GM19438 (cell line): ENCODE data around the gene NLK.
"Not testable (repeated sequence)": the region's sequence is repeated elsewhere in the genome, so short reads cannot be mapped to it uniquely, and the experiment has no call there.

ENCODE experiments used
- ATAC-seq: cut with Tn5 transposase; IDR thresholded peaks from one replicate; pipeline ENCODE4 v1.9.1; 2021; ENCODE audit warnings: low read depth; ENCODE audit not compliant: unreplicated experiment

NLK gene

DNA sequence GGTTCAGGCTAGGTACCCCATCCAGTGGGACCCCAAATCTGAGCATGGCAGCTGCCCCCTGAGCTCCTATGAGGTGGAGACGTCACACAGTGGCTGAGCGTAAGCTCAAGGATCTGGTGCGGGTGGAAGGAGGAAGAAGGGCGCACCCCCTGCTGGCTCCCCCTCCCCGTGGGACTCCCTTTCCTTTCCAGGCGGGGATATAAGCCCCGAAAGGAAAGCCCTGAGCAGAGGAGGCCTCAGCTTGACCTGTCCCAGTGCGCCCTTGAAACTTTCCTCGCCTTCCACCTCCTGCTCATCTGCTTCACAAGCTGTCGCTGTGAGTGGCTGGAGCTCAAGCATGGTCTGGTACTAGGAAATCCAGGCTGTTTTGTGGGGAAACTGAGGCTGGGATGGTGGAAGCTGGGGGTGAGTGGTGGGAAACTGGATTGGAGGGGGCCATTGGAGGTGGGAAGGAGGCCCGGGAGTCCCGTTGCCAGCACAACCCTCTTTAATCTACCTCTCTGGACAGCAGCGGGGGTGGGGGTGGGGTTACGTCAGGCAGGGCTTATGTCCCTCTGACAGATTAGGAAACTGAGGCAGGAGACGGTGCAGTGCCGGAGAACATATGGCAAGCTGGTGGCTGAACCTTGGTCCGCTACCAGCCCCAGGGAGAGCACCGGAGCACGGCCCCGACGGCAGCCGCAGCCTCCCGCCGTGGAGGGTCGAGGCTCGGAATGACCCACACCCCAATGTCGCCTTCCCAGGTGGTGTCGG is 184.3 kb downstream of the NLK start:
- no peak for ATAC-seq

DNA sequence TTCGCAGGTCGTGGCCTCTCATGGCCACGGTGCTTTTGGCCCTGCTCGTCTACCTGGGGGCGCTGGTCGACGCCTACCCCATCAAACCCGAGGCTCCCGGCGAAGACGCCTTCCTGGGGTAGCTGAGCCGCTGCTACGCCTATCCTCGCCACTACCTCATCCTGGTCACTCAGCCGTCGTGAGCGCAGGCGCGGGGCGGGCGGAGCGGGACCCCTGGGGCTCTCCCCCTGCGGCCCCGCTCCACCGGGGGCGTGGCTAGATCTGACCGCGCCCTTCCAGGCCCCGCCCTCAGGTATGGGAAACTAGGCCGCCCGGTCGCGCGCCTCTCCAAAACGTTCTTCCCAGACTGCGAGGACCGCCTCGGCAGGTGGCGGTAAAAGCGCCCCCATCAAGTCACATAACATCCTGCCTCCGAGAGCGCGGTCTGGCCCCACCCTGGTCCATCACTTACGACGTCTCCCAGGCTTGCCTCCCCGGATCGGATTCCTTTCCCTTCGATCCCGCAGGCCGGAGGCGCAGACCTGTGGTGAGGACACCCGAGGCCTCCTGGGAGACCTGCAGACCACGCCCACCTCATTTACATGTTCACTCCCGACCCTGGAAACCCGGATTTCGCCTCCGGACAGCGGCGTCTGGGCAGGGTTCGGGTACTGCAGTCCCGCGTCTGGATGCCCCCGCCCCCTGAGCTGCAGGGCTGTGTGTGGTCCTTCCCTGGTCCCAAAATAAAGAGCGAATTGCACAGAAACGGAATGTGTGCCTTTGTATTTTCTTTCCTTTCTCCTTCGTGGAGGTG is 185.0 kb downstream of the NLK start:
- no peak for ATAC-seq

DNA sequence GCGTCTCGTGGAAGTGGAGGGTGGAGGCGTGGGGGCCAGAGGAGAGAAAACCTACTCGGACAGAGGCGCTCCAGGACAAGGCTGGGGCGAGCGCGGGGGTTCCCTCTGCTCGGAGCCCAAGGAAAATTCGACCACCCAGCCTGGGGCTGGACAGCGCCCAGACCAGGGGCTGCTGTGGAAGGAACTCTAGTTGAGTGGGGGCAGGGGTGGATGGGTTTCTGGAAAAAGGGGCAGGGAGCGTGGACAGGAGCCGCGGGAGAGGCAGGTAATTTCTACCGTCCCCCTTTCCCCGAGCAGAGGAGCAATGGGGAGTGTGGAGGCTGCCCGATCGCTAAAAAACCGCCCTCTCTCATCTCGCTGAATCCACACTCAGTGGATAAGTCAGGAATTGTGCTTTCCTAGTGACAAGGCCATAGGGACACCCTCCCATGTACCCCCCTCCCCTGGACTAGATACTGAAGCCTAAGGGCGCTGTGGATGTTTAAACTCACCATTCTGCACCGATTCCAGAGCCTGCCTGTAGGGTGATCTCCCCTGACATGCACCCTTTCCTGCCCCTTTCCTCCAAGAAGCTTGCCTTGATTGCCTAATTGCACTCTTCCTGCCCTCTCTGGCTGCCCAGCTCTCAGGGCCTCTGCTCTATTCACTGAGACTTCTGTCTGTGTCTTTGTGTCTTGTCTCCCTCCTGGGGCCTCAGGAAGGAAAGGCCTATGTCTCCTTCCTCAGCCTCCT is 185.8 kb downstream of the NLK start:
- no peak for ATAC-seq

DNA sequence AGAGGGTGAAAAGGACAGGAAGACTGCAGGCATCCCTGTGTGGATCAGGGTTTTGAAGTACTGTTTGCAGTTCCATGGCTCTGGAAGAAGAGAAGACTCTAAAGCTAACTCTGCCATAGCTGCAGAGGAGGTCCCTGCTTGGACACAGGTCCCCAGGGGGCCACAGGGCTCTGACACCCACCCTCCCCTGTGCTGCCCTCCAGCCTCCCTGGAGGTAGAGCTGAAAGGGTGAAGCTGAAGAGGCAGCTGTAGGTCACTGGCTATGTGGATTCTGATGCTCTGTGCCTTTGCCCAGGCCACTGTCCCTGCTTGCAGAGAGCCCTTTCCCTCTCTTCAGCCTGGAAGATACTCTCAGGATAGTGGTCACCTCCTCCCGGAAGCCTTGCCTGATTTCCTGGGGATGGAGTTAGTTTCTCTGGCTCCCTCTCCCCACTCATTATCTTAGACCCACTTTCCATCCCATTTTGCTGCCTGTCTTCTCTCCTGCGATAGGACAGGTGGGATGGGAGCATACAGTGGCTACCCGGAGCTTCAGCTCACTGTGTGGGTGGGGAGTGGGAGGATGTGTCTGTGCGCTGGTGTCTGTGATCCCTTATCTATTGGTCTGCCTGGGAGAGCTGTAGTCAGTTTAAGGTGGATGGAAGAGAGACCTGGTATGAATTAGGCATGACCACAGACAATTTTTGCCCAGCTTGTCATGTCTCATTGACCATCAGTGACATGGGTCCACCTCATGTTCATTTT is 186.7 kb downstream of the NLK start:
- no peak for ATAC-seq

DNA sequence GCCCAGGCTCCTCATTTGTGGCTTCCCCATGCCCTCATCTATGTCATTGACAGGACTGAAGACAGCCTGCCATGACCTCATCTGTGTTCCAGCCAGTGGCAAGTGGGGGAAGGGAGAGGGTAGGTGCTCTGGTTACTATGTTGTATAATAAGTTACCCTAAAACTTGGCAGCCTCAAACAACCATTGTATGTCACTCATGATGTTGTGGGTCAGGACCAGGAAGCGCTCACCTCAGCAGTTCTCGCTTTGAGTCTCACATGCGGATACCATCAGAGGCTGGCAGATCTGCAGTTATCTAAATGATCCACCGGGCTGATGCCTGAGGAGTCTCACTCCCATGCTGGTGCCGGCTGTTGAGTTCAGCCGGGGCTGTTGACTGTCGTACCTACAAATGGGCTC is 187.5 kb downstream of the NLK start:
- no peak for ATAC-seq

DNA sequence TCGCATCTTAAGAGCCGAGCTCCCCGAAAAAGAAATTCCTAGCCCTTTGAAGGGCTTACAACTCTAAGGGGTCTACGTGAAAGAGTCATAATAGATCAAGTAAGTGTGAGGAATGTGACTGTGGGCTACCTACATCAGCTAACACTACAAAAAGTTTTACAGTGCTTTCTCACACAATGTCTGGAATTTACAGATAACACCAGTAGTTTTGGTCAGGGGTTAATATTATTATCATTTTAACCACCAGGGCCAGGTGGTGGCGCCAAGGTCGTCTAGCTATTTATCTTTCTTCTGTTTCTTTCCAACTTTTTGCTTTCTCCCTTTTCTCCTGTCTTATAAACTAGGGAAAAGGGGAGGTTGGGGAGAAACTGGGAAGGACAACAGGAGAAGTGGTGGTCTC is 188.1 kb downstream of the NLK start:
- not testable (repeated sequence) for ATAC-seq

DNA sequence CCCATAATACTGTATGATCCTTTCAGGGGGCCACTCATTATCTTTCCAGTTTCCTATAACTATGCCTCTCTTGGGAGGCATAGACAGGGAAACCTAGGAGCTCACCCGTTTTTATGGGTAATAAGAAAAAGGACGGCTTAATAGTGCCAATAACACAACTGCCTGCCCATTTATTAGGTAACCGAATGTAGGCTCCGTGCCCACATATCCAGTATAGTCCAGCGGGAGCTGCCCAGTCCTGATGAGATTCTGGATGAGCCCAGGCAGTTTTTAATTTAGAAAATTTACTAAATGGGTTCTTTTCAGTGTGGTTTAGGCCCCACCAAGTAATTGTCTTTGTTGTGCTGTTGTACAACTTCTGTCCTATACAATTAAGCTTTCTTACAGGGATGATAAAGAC is 189.1 kb downstream of the NLK start:
- not testable (repeated sequence) for ATAC-seq

DNA sequence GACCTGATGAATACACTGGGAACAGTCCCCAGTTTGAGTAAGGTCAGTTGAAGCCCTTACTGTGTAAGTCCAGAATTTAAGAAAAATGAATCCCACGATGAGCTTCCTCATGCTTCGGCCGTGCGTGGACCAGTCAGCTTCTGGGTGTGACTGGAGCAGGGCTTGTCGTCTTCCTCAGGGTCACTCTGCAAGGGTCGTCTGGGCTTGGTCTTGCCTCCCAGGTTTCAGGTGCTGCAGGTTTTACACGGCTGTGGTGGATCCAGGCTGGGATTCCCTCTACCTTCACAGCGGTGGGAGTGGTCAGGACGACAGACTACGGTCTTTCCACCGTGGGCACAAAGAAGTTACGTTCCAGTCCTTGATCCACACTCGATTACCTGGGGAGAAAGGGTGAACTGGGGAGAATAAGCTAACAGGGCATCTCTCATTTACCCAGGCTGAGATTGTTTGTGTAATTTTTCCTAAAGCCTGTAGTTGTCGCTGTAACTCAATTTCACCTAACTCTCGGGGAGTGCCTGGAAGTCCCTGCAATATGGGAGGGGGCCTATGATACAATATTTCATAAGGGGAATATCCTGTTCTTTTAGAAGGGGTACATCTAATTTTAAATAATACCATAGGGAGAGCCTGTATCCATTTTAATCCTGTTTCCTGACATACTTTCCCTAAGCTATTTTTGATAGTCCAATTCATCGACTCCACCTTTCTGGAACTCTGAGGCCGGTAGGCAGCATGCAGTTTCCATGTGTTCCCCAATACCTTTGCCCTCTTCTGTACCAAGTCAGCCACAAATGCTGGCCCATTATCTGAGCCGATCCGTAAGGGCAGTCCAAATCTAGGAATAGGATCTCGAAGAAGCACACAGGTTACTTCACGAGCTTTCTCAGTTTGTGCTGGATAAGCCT is 190.7 kb downstream of the NLK start:
- ATAC-seq, result not testable (repeated sequence)

DNA sequence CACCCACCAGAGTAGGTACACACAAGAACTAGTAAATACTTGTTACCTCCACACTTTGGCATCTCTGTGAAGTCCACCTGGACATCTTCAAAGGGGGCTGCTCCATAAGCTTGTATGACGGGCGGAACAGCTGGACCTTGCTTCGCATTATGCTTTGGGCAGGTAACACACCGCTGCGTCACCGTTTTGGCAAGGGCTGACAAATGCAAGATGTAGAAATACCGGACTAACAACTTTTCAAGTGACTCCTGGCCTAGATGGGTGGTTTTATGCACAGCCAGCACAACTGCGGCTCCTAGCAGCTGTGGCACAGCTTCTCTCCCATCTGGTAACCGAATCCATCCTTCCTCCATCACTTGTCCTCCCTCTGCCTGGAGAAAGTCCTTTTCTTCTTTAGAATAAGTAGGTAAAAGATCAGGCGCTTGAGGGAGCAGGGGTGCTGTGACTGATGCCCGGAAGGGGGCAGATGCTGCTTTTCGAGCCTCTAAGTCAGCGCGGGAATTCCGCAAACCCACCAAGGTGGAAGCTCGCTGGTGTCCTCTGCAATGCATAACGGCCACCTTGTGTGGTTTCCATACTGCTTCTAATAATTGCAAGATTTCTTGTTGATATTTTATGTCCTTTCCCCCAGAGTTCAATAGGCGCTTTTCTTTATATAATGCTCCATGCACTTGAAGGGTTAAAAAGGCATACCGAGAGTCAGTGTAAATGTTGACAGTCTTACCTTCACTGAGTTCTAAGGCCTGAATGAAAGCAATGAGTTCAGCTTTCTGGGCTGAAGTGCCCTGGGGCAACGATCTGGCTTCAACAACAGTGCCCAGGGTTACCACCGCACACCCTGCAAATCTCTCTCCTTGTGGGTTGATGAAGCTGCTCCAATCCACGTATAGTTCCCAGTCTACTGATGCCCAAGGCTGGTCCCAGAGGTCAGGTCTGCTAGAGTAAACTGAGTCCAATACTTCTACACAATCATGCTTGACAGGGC is 191.7 kb downstream of the NLK start:
- ATAC-seq, result not testable (repeated sequence)

DNA sequence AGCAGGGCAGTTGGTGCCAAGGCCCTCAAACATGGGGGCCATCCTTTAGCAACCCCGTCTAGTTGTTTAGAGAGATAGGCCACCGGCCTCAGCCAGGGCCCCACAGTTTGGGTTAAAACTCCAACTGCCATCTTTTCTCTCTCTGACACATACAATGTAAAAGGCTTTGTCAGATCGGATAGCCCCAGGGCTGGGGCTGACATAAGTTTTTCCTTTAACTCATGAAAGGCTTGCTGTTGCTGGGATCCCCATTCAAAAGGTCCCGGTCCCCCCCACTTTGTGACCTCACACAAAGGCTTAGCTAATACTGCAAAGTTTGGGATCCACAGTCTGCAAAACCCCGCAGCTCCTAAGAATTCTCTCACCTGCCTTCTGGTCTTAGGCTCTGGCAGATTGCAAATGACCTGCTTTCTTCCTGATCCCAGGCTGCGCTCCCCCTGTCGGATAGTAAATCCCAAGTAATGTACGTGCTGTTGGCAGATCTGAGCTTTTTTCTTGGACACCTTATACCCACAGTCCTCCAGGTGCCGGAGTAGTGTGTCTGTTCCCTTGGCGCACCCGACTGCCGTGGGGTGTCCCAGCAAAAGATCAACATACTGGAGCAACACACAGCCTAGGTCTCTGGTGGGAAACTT is 192.7 kb downstream of the NLK start:
- ATAC-seq, result not testable (repeated sequence)

DNA sequence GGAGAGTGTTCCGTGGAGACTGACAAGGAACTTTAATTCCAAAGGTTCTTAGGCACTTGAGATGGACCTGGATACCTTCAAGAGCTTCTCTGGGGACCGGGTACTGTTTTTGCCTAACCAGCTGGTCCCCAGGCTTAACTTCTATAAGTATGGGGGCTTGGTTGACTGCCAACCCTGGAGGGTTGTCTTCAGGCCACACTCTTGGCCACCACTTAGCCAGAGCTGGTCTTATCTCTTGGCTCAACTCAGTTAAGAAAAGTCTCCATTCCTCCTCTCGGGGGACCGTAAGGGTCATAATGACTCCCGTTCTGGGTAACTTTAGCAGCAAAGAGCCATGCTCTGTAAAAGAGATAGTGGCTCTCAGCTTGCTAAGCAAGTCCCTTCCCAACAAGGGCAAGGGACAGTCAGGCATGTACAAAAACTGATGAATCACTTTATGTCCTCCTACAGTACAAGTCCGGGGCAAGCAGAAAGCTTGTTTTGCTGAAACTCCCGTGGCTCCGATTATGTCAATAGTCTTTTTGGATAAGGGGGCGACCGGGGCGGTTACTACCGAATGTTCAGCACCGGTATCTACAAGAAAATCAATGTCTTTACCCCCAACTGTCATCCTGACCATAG is 193.7 kb downstream of the NLK start:
- not testable (repeated sequence) for ATAC-seq

DNA sequence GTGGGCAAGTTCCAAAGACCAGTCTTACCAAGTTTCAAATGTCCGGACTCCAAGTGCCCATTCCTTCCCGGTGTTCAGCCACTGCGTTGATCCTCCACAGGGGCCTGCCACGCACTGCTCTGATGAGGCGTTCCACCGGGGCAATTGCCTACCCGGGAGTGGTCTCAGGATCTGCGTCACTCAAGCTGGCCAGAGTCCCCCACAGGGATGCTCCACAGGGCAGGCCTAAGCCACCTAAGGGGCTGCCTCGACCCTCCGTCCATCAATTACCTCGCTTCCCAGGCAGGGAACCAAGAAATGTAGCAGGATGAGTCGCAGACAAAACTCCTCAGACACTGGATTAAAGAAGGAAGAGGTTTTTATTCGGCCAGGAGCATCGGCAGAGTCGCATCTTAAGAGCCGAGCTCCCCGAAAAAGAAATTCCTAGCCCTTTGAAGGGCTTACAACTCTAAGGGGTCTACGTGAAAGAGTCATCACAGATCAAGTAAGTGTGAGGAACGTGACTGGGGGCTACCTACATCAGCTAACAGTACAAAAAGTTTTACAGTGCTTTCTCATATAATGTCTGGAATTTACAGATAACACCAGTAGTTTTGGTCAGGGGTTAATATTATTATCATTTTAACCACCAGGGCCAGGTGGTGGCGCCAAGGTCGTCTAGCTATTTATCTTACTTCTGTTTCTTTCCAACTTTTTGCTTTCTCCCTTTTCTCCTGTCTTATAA is 196.2 kb downstream of the NLK start:
- ATAC-seq, result not testable (repeated sequence)

DNA sequence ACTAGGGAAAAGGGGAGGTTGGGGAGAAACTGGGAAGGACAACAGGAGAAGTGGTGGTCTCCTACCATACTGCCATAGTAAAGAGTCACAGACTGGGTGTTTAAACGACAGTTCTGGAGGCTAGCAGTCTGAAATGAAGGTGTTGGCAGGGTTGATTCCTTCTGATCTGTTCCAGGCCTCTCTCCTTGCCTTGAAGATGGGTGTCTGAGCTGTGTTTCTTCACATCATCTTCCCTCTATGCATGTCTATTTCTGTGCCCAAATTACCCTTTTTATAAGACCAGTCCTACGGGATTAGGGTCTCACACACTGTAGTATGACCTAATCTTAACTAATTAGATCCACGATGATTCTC is 196.8 kb downstream of the NLK start:
- no peak for ATAC-seq

DNA sequence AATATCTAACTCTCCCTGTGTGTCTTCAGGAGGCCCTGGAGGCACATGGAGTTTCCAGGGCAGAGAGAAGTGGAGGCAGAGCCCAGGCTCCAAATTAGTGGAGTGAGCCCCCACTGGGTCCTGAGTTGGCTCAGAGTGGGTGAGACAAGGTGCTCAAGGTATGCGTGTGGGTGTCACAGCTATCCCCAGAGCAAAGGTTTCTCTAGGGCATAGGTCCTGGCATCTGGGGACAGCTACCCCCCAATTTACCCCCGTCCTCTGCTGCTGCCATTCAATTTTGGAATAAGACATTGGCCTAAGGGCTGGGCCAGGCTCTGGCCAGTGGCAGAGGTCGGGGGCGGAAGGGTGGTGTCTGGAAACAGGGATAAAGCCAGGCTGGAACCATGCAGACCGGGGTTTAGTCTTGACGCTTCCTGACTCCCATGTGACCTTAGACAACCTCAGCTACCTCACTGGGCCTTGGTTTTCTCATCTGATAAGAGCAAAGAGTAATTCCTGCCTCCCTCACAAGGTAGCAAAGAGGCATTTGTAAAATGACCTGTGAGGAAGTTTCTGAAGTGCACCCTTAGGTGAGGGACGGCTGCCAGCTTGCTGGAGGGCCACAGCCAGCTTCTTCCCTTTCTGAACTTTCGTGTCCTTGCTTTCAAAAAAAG is 198.3 kb downstream of the NLK start:
- no peak for ATAC-seq

DNA sequence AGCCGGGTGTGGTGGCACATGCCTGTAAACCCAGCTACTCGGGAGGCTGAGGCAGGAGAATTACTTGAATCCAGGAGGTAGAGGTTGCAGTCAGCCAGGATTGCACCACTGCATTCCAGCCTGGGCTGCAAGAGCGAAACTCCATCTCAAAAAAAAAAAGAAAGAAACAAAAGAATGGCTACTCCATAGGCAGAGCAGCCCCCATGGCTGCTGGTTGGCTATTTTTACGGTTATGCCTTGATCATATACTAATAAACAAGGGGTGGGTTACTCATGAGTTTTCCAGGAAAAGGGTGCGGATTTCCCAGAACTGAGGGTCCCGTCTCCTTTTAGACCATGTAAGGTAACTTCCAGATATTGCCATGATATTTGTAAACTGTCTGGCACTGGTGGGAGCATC is 200.3 kb downstream of the NLK start:
- ATAC-seq, result no peak

DNA sequence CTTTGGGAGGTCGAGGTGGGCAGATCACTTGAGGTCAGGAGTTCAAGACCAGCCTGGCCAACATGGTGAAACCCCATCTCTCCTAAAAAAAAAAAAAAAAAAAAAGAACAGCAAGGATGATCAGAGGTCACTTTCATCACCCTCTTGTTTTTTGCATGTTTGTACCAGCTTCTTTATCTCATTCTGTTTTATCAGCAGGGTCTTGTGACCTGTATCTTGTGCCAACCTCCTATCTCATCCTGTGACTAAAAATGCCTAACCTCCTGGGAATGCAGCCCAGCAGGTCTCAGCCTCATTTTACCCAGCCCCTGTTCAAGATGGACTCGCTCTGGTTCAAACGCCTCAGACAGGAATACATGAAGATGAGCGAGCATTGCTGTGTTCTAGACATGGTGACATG is 200.8 kb downstream of the NLK start:
- not testable (repeated sequence) for ATAC-seq
